Measurements from ENCODE around the gene SPTLC2. TPM values are rescaled to one million over a fixed set of nuclear protein-coding genes. Genes with fewer than 3 reads are reported as not detected.

The SPTLC2 gene
- total RNA-seq, 1 experiment from 2014 or later = 32.6 TPM

- no peak overlapping the region for H3K4me3 Mint-ChIP-seq
- H3K23me2 ChIP-seq (ENCODE audit: insufficient read length, low read depth, low read length, poor library complexity, severe bottlenecking) = no peaks in the 10 kb centered on the region
- H3K79me2 ChIP-seq (ENCODE audit: insufficient read depth, low read length) = no peaks in the 10 kb centered on the region; the same call in 1 of the 2 replicates
- H4K8ac ChIP-seq (replicated peaks; ENCODE audit: insufficient read length, low read depth, low read length) = no peak overlapping the region
- H2BK5ac ChIP-seq (ENCODE audit: insufficient read length, low read length) = no peak overlapping the region
- no peak overlapping the region for H3K27ac ChIP-seq (ENCODE audit: insufficient read length, low read depth, low read length)
- H2BK120ac ChIP-seq (ENCODE audit: low read depth, low read length, poor library complexity, severe bottlenecking) = no peak overlapping the region
- no peaks in the 10 kb centered on the region for H4K20me1 ChIP-seq (ENCODE audit: control insufficient read depth, insufficient read depth, insufficient read length)
- peaks cover 16 to 21% of the 10 kb centered on the region in 2 experiments for H3K4me1 Mint-ChIP-seq
- H3K18ac ChIP-seq (ENCODE audit: insufficient read length, low read depth, low read length) = no peak overlapping the region
- WGBS (ENCODE audit: extremely low coverage, insufficient read length, low lambda C conversion rate) = no CpG with 5 or more reads among the region's 4 CpGs
- TF ChIP-seq CTCF (conservative IDR thresholded peaks at IDR 0.05) = no peak
- no peak overlapping the region for H3K23ac ChIP-seq (ENCODE audit: insufficient read length, low read depth, low read length)
- peaks cover 18 to 23% of the 10 kb centered on the region in 2 experiments for H3K9me3 Mint-ChIP-seq
- H3K79me1 ChIP-seq (ENCODE audit: insufficient read depth, low read depth, low read length, poor library complexity, severe bottlenecking) = peaks cover 4% of the 10 kb centered on the region
- H4K91ac ChIP-seq (ENCODE audit: insufficient read length, low read depth, low read length) = no peak overlapping the region
- H2BK20ac ChIP-seq (ENCODE audit: low read depth, low read length, poor library complexity, severe bottlenecking) = no peak overlapping the region
- H2BK12ac ChIP-seq (ENCODE audit: insufficient read length, low read depth, low read length) = no peak overlapping the region
- H3K36me3 Mint-ChIP-seq (ENCODE audit: insufficient read depth in 1 of 3, low read depth in 3 of 3) = peaks cover 37 to 51% (median 41%) of the 10 kb centered on the region in 3 experiments
- no peaks in the 10 kb centered on the region for H3K27me3 ChIP-seq (ENCODE audit: insufficient read depth, low read length)
- no peak overlapping the region for H2BK15ac ChIP-seq (ENCODE audit: low read depth, low read length)
- H3K4ac ChIP-seq (ENCODE audit: low read depth, low read length) = no peak overlapping the region
- H3T11ph ChIP-seq (ENCODE audit: low read length) = no peak overlapping the region
- no peak overlapping the region for H2AK5ac ChIP-seq (ENCODE audit: insufficient read length, low read length)
- no peaks in the 10 kb centered on the region for H3K4me1 ChIP-seq (ENCODE audit: insufficient read depth, low read length)
- no peak overlapping the region for H3K4me2 ChIP-seq (ENCODE audit: insufficient read depth, insufficient read length, low read length)
- no peak overlapping the region for H3K14ac ChIP-seq (ENCODE audit: insufficient read depth, low read length)
- H2AFZ ChIP-seq (ENCODE audit: low read length) = no peak overlapping the region
- no peak overlapping the region for H3K9ac ChIP-seq (ENCODE audit: extremely low read depth, insufficient read length, low read length)
- no peak for DNase-seq
- H3K9me3 ChIP-seq (ENCODE audit: control insufficient read depth, low read depth, low read length) = peaks cover 12% of the 10 kb centered on the region
- H4K5ac ChIP-seq (ENCODE audit: insufficient read length, low read depth, low read length) = no peak overlapping the region
- H3K27ac Mint-ChIP-seq = peak overlapping the region in 1 of 3 experiments; percentile 37; a peak in 2 of 7 replicates
- H3K56ac ChIP-seq (ENCODE audit: insufficient read length, low read depth, low read length) = no peak overlapping the region
- no peaks in the 10 kb centered on the region for H3K27me3 Mint-ChIP-seq (ENCODE audit: low read depth)
These were observed 17.9 kb downstream of the SPTLC2 start for GRCh38 chr14:77598366-77599070.
